GM21515 (cell line): ENCODE data around the gene MAP3K20.
"Not testable (repeated sequence)": the region's sequence is repeated elsewhere in the genome, so short reads cannot be mapped to it uniquely, and the experiment has no call there.

Experiments used
- ATAC-seq: cut with Tn5 transposase; IDR thresholded peaks from one replicate; pipeline ENCODE4 v1.9.1; 2021; ENCODE audit not compliant: unreplicated experiment

Gene MAP3K20

GRCh38 chr2:173075781-173076580 lies at the start of gene MAP3K20:
MAP3K20 (plus strand) TSS chr2:173075846; CDS start chr2:173091032, 15,186 bp downstream.
- peak; percentile 67 for ATAC-seq

- no peak for ATAC-seq
These were observed 49.2 kb upstream of the MAP3K20 start for GRCh38 chr2:173026479-173026878.

GRCh38 chr2:173027181-173028128 lies 48.2 kb upstream of the MAP3K20 start:
- ATAC-seq, result peak; percentile 63

GRCh38 chr2:173028141-173028540 lies 47.5 kb upstream of the MAP3K20 start:
- ATAC-seq, result no peak

GRCh38 chr2:173028671-173029070 lies 47.0 kb upstream of the MAP3K20 start:
- ATAC-seq, result no peak

- no peak for ATAC-seq
These were observed 44.8 kb upstream of the MAP3K20 start for GRCh38 chr2:173030561-173031490.

GRCh38 chr2:173032032-173032431 lies 43.6 kb upstream of the MAP3K20 start:
- ATAC-seq, result no peak

GRCh38 chr2:173033084-173033483 lies 42.6 kb upstream of the MAP3K20 start:
- ATAC-seq, result no peak

- no peak for ATAC-seq
These were observed 41.5 kb upstream of the MAP3K20 start for GRCh38 chr2:173034143-173034542.

GRCh38 chr2:173037245-173038120 lies 38.2 kb upstream of the MAP3K20 start:
- ATAC-seq, result no peak

- not testable (repeated sequence) for ATAC-seq
These were observed 37.4 kb upstream of the MAP3K20 start for GRCh38 chr2:173038257-173038656.

GRCh38 chr2:173040729-173041128 lies 34.9 kb upstream of the MAP3K20 start:
- ATAC-seq, result no peak

GRCh38 chr2:173043476-173043875 lies 32.2 kb upstream of the MAP3K20 start:
- no peak for ATAC-seq

- ATAC-seq, result no peak
These were observed 31.6 kb upstream of the MAP3K20 start for GRCh38 chr2:173043897-173044519.

GRCh38 chr2:173044686-173045085 lies 31.0 kb upstream of the MAP3K20 start:
- no peak for ATAC-seq

- ATAC-seq, result no peak
These were observed 30.5 kb upstream of the MAP3K20 start for GRCh38 chr2:173045181-173045580.

- no peak for ATAC-seq
These were observed 27.1 kb upstream of the MAP3K20 start for GRCh38 chr2:173048522-173048896.

- ATAC-seq, result peak; percentile 83
These were observed 26.6 kb upstream of the MAP3K20 start for GRCh38 chr2:173048897-173049661.

- ATAC-seq, result no peak
These were observed 25.8 kb upstream of the MAP3K20 start for GRCh38 chr2:173049831-173050230.
